ENCODE results near the gene CAMSAP2.

Gene CAMSAP2

GRCh38 chr1:200731654-200732332, 6.9 kb upstream of the CAMSAP2 start:
- TF ChIP-seq CTCF (IDR thresholded peaks at IDR 0.05; ENCODE audit: insufficient read depth, low read length, poor library complexity, severe bottlenecking): no peak
- Histone ChIP-seq H3K4me3 (replicated peaks; ENCODE audit: low read depth, low read length) (no peak overlapping the region), H3K36me3 (ENCODE audit: control insufficient read depth, insufficient read depth, low read length) (no peaks in the 10 kb centered on the region), H3K27me3 (replicated peaks; ENCODE audit: control insufficient read depth, insufficient read depth, low read length) (no peaks in the 10 kb centered on the region)
- no peak for DNase-seq (ENCODE audit: extremely low read depth, insufficient read length)

- no peak overlapping the region for H3K4me3 ChIP-seq (replicated peaks; ENCODE audit: low read depth, low read length)
- TF ChIP-seq CTCF (IDR thresholded peaks at IDR 0.05; ENCODE audit: insufficient read depth, low read length, poor library complexity, severe bottlenecking): no peak
- no peaks in the 10 kb centered on the region for H3K27me3 ChIP-seq (replicated peaks; ENCODE audit: control insufficient read depth, insufficient read depth, low read length)
- H3K36me3 ChIP-seq (ENCODE audit: control insufficient read depth, insufficient read depth, low read length): no peaks in the 10 kb centered on the region
- DNase-seq (ENCODE audit: extremely low read depth, insufficient read length): no peak
These were observed 6.3 kb upstream of the CAMSAP2 start for GRCh38 chr1:200732438-200732837.

- H3K4me3 ChIP-seq (replicated peaks; ENCODE audit: low read depth, low read length): no peak overlapping the region
- H3K27me3 ChIP-seq (replicated peaks; ENCODE audit: control insufficient read depth, insufficient read depth, low read length): no peaks in the 10 kb centered on the region
- no peaks in the 10 kb centered on the region for H3K36me3 ChIP-seq (ENCODE audit: control insufficient read depth, insufficient read depth, low read length)
- no peak for DNase-seq (ENCODE audit: extremely low read depth, insufficient read length)
- no peak for TF ChIP-seq CTCF (IDR thresholded peaks at IDR 0.05; ENCODE audit: insufficient read depth, low read length, poor library complexity, severe bottlenecking)
These were observed 4.8 kb upstream of the CAMSAP2 start for GRCh38 chr1:200733907-200734306.

- no peak overlapping the region for H3K4me3 ChIP-seq (replicated peaks; ENCODE audit: low read depth, low read length)
- TF ChIP-seq CTCF (IDR thresholded peaks at IDR 0.05; ENCODE audit: insufficient read depth, low read length, poor library complexity, severe bottlenecking): no peak
- no peaks in the 10 kb centered on the region for H3K36me3 ChIP-seq (ENCODE audit: control insufficient read depth, insufficient read depth, low read length)
- H3K27me3 ChIP-seq (replicated peaks; ENCODE audit: control insufficient read depth, insufficient read depth, low read length): no peaks in the 10 kb centered on the region
- DNase-seq (ENCODE audit: extremely low read depth, insufficient read length): no peak
These were observed 924 bp upstream of the CAMSAP2 start for GRCh38 chr1:200737647-200738291.

- DNase-seq (ENCODE audit: extremely low read depth, insufficient read length): peak; percentile 78
- TF ChIP-seq CTCF (IDR thresholded peaks at IDR 0.05; ENCODE audit: insufficient read depth, low read length, poor library complexity, severe bottlenecking): no peak
- Histone ChIP-seq H3K4me3 (replicated peaks; ENCODE audit: low read depth, low read length) (peak overlapping the region; percentile 93), H3K36me3 (ENCODE audit: control insufficient read depth, insufficient read depth, low read length) (no peaks in the 10 kb centered on the region), H3K27me3 (replicated peaks; ENCODE audit: control insufficient read depth, insufficient read depth, low read length) (no peaks in the 10 kb centered on the region)
These were observed 407 bp downstream of the CAMSAP2 start for GRCh38 chr1:200738949-200739651.
